H9 (cell line): ENCODE results near the gene SRBD1. TPM values are rescaled to one million over a fixed set of nuclear protein-coding genes. Genes with fewer than 3 reads are reported as not detected.

Experiments
- DNase-seq: peaks from one replicate; pipeline ENCODE4 v3.0.0-alpha.2; 2017
- H2AFZ ChIP-seq: one replicate; pipeline ENCODE4 v1.6.1; 2013; ENCODE audit warnings: mild to moderate bottlenecking, low read length, control low read depth, moderate library complexity
- H2AK5ac ChIP-seq: 2 replicates; pipeline ENCODE4 v1.6.1; 2013; ENCODE audit warnings: low read length, control low read depth, mixed read lengths; ENCODE audit not compliant: insufficient read length
- H2BK120ac ChIP-seq: one replicate; pipeline ENCODE4 v1.6.1; 2013; ENCODE audit warnings: low read depth, mild to moderate bottlenecking, low read length, control low read depth, inconsistent platforms; ENCODE audit not compliant: poor library complexity, severe bottlenecking
- H2BK12ac ChIP-seq: 2 replicates; pipeline ENCODE4 v1.6.1; 2013; ENCODE audit warnings: low read length, control low read depth, mixed read lengths, low read depth; ENCODE audit not compliant: insufficient read length
- H2BK15ac ChIP-seq: 2 replicates; pipeline ENCODE4 v1.6.1; 2013; ENCODE audit warnings: low read depth, low read length, control low read depth
- H2BK20ac ChIP-seq: one replicate; pipeline ENCODE4 v1.6.1; 2013; ENCODE audit warnings: low read depth, mild to moderate bottlenecking, low read length, control low read depth, inconsistent platforms; ENCODE audit not compliant: poor library complexity, severe bottlenecking
- H2BK5ac ChIP-seq: 2 replicates; pipeline ENCODE4 v1.6.1; 2013; ENCODE audit warnings: low read length, control low read depth, mixed read lengths; ENCODE audit not compliant: insufficient read length
- H3K14ac ChIP-seq: 2 replicates; pipeline ENCODE4 v1.6.1; 2013; ENCODE audit warnings: low read length, control low read depth; ENCODE audit not compliant: insufficient read depth
- H3K18ac ChIP-seq: 2 replicates; pipeline ENCODE4 v1.6.1; 2013; ENCODE audit warnings: low read depth, mild to moderate bottlenecking, mixed read lengths, low read length, control low read depth; ENCODE audit not compliant: insufficient read length
- H3K23ac ChIP-seq: 2 replicates; pipeline ENCODE4 v1.6.1; 2013; ENCODE audit warnings: low read length, control low read depth, mixed read lengths, low read depth; ENCODE audit not compliant: insufficient read length
- H3K23me2 ChIP-seq: 2 replicates; pipeline ENCODE4 v1.6.1; 2013; ENCODE audit warnings: low read depth, mild to moderate bottlenecking, mixed read lengths, low read length, control low read depth; ENCODE audit not compliant: insufficient read length, poor library complexity, severe bottlenecking
- H3K27ac ChIP-seq: 2 replicates; pipeline ENCODE4 v1.5.1; 2013; ENCODE audit warnings: low read length, control low read depth, mixed read lengths, low read depth; ENCODE audit not compliant: insufficient read length
- H3K27me3 ChIP-seq: 2 replicates; pipeline ENCODE4 v1.6.1; 2013; ENCODE audit warnings: low read length, control low read depth, inconsistent platforms; ENCODE audit not compliant: insufficient read depth
- H3K4ac ChIP-seq: 2 replicates; pipeline ENCODE4 v1.6.1; 2013; ENCODE audit warnings: low read depth, mild to moderate bottlenecking, control low read depth, inconsistent platforms, low read length, moderate library complexity
- H3K4me1 ChIP-seq: 2 replicates; pipeline ENCODE4 v1.6.1; 2013; ENCODE audit warnings: low read length, control low read depth, inconsistent platforms; ENCODE audit not compliant: insufficient read depth
- H3K4me2 ChIP-seq: 2 replicates; pipeline ENCODE4 v1.6.1; 2013; ENCODE audit warnings: low read length, control low read depth, mixed read lengths; ENCODE audit not compliant: insufficient read length, insufficient read depth
- H3K56ac ChIP-seq: 2 replicates; pipeline ENCODE4 v1.6.1; 2013; ENCODE audit warnings: low read depth, mild to moderate bottlenecking, mixed read lengths, low read length, control low read depth; ENCODE audit not compliant: insufficient read length
- H3K79me1 ChIP-seq: 2 replicates; pipeline ENCODE4 v1.6.1; 2013; ENCODE audit warnings: low read depth, mild to moderate bottlenecking, moderate library complexity, low read length, control low read depth, inconsistent platforms; ENCODE audit not compliant: insufficient read depth, poor library complexity, severe bottlenecking
- H3K79me2 ChIP-seq: 2 replicates; pipeline ENCODE4 v1.6.1; 2013; ENCODE audit warnings: low read length, control low read depth, inconsistent platforms; ENCODE audit not compliant: insufficient read depth
- H3K9ac ChIP-seq: 2 replicates; pipeline ENCODE4 v1.6.1; 2013; ENCODE audit warnings: low read length, control low read depth, mixed read lengths; ENCODE audit not compliant: insufficient read length; ENCODE audit errors: extremely low read depth
- H3K9me3 ChIP-seq: one replicate; pipeline ENCODE4 v1.6.1; 2013; ENCODE audit warnings: low read depth, low read length, inconsistent platforms; ENCODE audit not compliant: control insufficient read depth
- H3T11ph ChIP-seq: one replicate; pipeline ENCODE4 v1.6.1; 2013; ENCODE audit warnings: mild to moderate bottlenecking, low read length, control low read depth, inconsistent platforms
- H4K20me1 ChIP-seq: one replicate; pipeline ENCODE4 v1.6.1; 2013; ENCODE audit not compliant: control insufficient read depth, insufficient read length, insufficient read depth
- H4K5ac ChIP-seq: 2 replicates; pipeline ENCODE4 v1.6.1; 2013; ENCODE audit warnings: low read depth, mild to moderate bottlenecking, mixed read lengths, low read length, control low read depth; ENCODE audit not compliant: insufficient read length
- H4K8ac ChIP-seq: replicated peaks from 2 replicates; pipeline ENCODE4 v1.6.1; 2013; ENCODE audit warnings: low read length, control low read depth, mixed read lengths, low read depth; ENCODE audit not compliant: insufficient read length
- H4K91ac ChIP-seq: 2 replicates; pipeline ENCODE4 v1.6.1; 2013; ENCODE audit warnings: low read depth, mild to moderate bottlenecking, moderate library complexity, mixed read lengths, low read length, control low read depth; ENCODE audit not compliant: insufficient read length
- H3K27ac Mint-ChIP-seq, 3 experiments: 2 replicates in 2 of 3; 3 replicates in 1 of 3; pipeline ENCODE4 v1.8.0; 2020 to 2021; ENCODE audit warnings: mixed read lengths in 3 of 3, mild to moderate bottlenecking in 1 of 3, moderate library complexity in 1 of 3
- H3K27me3 Mint-ChIP-seq: 2 replicates; pipeline ENCODE4 v1.8.0; 2021; ENCODE audit warnings: low read depth, mild to moderate bottlenecking, moderate library complexity, mixed read lengths
- H3K36me3 Mint-ChIP-seq, 3 experiments: 2 replicates in 2 of 3; 3 replicates in 1 of 3; pipeline ENCODE4 v1.8.0; 2020 to 2021; ENCODE audit warnings: low read depth in 3 of 3, mixed read lengths in 3 of 3; ENCODE audit not compliant: insufficient read depth in 1 of 3
- H3K4me1 Mint-ChIP-seq, 2 experiments: 2 replicates each; pipeline ENCODE4 v1.8.0; 2020; ENCODE audit warnings: mixed read lengths in 2 of 2
- H3K4me3 Mint-ChIP-seq, 2 experiments: 2 replicates in 1 of 2; 3 replicates in 1 of 2; pipeline ENCODE4 v1.8.0; 2020 to 2021; ENCODE audit warnings: mild to moderate bottlenecking in 2 of 2, mixed read lengths in 2 of 2, moderate library complexity in 1 of 2
- H3K9me3 Mint-ChIP-seq, 2 experiments: 2 replicates in 1 of 2; 3 replicates in 1 of 2; pipeline ENCODE4 v1.8.0; 2020; ENCODE audit warnings: mild to moderate bottlenecking in 2 of 2, mixed read lengths in 2 of 2, moderate library complexity in 1 of 2
- CTCF ChIP-seq: fragments of 200-600 bp; sonication (generic); conservative IDR thresholded peaks from 3 replicates; pipeline ENCODE4 v1.8.0; 2021; ENCODE audit warnings: antibody characterized with exemption, mild to moderate bottlenecking
- WGBS: extraction: QIAGEN DNeasy Blood & Tissue Kit; methylation state at CpG from one replicate; pipeline ENCODE4 v1.1.7; 2013; ENCODE audit warnings: missing lambda C conversion rate, low lambda C conversion rate, mixed read lengths; ENCODE audit not compliant: insufficient read length; ENCODE audit errors: extremely low coverage; 5-methylcytosine and 5-hydroxymethylcytosine counted together
- total RNA-seq: library from RNA; stranded (reverse); gene quantifications from 2 replicates; pipeline ENCODE4 v1.2.1, GENCODE V29; 2021

SRBD1 gene
- total RNA-seq, 1 experiment from 2014 or later = 18.3 TPM

- no peak overlapping the region for H2BK5ac ChIP-seq
- no peak overlapping the region for H2BK120ac ChIP-seq
- H3K23ac ChIP-seq = no peak overlapping the region
- Mint-ChIP-seq H3K27me3 (no peaks in the 10 kb centered on the region), H3K4me1 (no peaks in the 10 kb centered on the region), H3K36me3 (no peaks in the 10 kb centered on the region), H3K27ac (no peak overlapping the region), H3K9me3 (no peaks in the 10 kb centered on the region), H3K4me3 (no peak overlapping the region)
- H2BK20ac ChIP-seq = no peak overlapping the region
- H3K4ac ChIP-seq = no peak overlapping the region
- no peaks in the 10 kb centered on the region for H3K27me3 ChIP-seq
- no peak overlapping the region for H3K9ac ChIP-seq
- WGBS = no CpG with 5 or more reads among the region's 2 CpGs
- H3T11ph ChIP-seq = no peak overlapping the region
- H4K91ac ChIP-seq = no peak overlapping the region
- H2AK5ac ChIP-seq = no peak overlapping the region
- no peaks in the 10 kb centered on the region for H3K79me1 ChIP-seq
- H2AFZ ChIP-seq = no peak overlapping the region
- no peak overlapping the region for H3K14ac ChIP-seq
- no peaks in the 10 kb centered on the region for H3K9me3 ChIP-seq
- H3K79me2 ChIP-seq = no peaks in the 10 kb centered on the region
- H3K27ac ChIP-seq = no peak overlapping the region
- H2BK12ac ChIP-seq = no peak overlapping the region
- H4K5ac ChIP-seq = no peak overlapping the region
- no peak overlapping the region for H4K8ac ChIP-seq
- no peaks in the 10 kb centered on the region for H3K4me1 ChIP-seq
- H4K20me1 ChIP-seq = no peaks in the 10 kb centered on the region
- DNase-seq = no peak
- no peak overlapping the region for H3K18ac ChIP-seq
- no peak overlapping the region for H3K4me2 ChIP-seq
- no peak for TF ChIP-seq CTCF
- H3K56ac ChIP-seq = no peak overlapping the region
- H2BK15ac ChIP-seq = no peak overlapping the region
- H3K23me2 ChIP-seq = no peaks in the 10 kb centered on the region
These were observed 240.7 kb downstream of the SRBD1 start for GRCh38 chr2:45370369-45370768.
